A549 (cell line): ENCODE measurements around the gene EXPH5. TPM values are rescaled to one million over a fixed set of nuclear protein-coding genes. Genes with fewer than 3 reads are reported as not detected.
A peak's percentile ranks its signal among the peaks of the same experiment; 100 is the strongest.

Experiments
- ATAC-seq, 2 experiments: fragments of 200-7000 bp in 1 of 2; fragments of >200 bp in 1 of 2; cut with Nextera tagmentation in 1 of 2; cut with Tn5 transposase in 1 of 2; 3 replicates each; pipeline versions ENCODE4 v1.8.0 to v1.9.1; 2018 to 2020; ENCODE audit warnings: mild to moderate bottlenecking in 1 of 2, moderate library complexity in 1 of 2
- CTCF ChIA-PET: fragments of 300-600 bp; sonication (Branson Sonifier 250); formaldehyde crosslinking; extraction: SDS; loops from one replicate; lab custom pipeline; 2021; ENCODE audit warnings: antibody characterized with exemption, inconsistent platforms; lab: Yijun Ruan, JAX
- POLR2A ChIA-PET: fragments of 350-600 bp; formaldehyde crosslinking; extraction: SDS; loops from one replicate; lab custom pipeline; 2021; ENCODE audit warnings: antibody characterized with exemption, inconsistent platforms; lab: Yijun Ruan, JAX
- DNase-seq, 2 experiments: peaks; one replicate each; pipeline versions ENCODE4 v3.0.0 to v3.0.0-alpha.2; 2011 to 2016; ENCODE audit warnings: low read depth in 1 of 2, low spot score in 1 of 2
- FAIRE-seq: peaks from 2 replicates; lab custom pipeline; 2011; peaks lifted over from hg19 to GRCh38; lab: Jason Lieb, UNC
- H3K27ac ChIP-seq, 2 experiments: fragments of >200 bp; sonication (Bioruptor Twin); formaldehyde crosslinking; 3 replicates each; pipeline ENCODE4 v1.5.1; 2016 to 2017
- H3K4me1 ChIP-seq: fragments of >200 bp; sonication (Bioruptor Twin); formaldehyde crosslinking; 3 replicates; pipeline ENCODE4 v1.6.1; 2016
- H3K4me2 ChIP-seq: fragments of >200 bp; sonication (Bioruptor Twin); formaldehyde crosslinking; 3 replicates; pipeline ENCODE4 v1.6.1; 2016
- H3K4me3 ChIP-seq: fragments of >200 bp; sonication (Bioruptor Twin); formaldehyde crosslinking; 3 replicates; pipeline ENCODE4 v1.5.1; 2016
- H3K9me3 ChIP-seq: fragments of >200 bp; sonication (Bioruptor Twin); formaldehyde crosslinking; 3 replicates; pipeline ENCODE4 v1.6.1; 2016
- BHLHE40 ChIP-seq: IDR thresholded peaks from 2 replicates; pipeline ENCODE4 v1.6.1; 2012; ENCODE audit warnings: low read depth, low read length, inconsistent platforms
- CBX8 ChIP-seq: fragments of 200-600 bp; sonication (generic); IDR thresholded peaks from 2 replicates; pipeline ENCODE4 v1.6.1; 2016
- CHD4 ChIP-seq: fragments of 200-600 bp; sonication (generic); IDR thresholded peaks from 2 replicates; pipeline ENCODE4 v1.6.1; 2016; ENCODE audit warnings: antibody characterized with exemption, mild to moderate bottlenecking, borderline replicate concordance
- EHF ChIP-seq: fragments of 250-450 bp; sonication (Bioruptor Pico); IDR thresholded peaks from 2 replicates; pipeline ENCODE4 v1.5.0; 2020; ENCODE audit warnings: mild to moderate bottlenecking
- EHMT2 ChIP-seq: fragments of 200-600 bp; sonication (generic); IDR thresholded peaks from 2 replicates; pipeline ENCODE4 v1.6.1; 2016; ENCODE audit warnings: antibody characterized with exemption, low read depth, mild to moderate bottlenecking, moderate library complexity
- EP300 ChIP-seq, 2 experiments: fragments of >200 bp; sonication (Bioruptor Twin); formaldehyde crosslinking; IDR thresholded peaks; 2 replicates in 1 of 2; 3 replicates in 1 of 2; pipeline ENCODE4 v1.6.1; 2016 to 2017
- FOSL2 ChIP-seq, 2 experiments: fragments of 450-650 bp in 1 of 2; fragments of >200 bp in 1 of 2; sonication (Bioruptor Twin) in 1 of 2; formaldehyde crosslinking; IDR thresholded peaks; 2 replicates each; pipeline versions ENCODE4 v1.5.0 to v1.6.1; 2016 to 2020; ENCODE audit warnings: mild to moderate bottlenecking in 1 of 2, moderate library complexity in 1 of 2
- FOXS1 ChIP-seq: fragments of 250-450 bp; sonication (Bioruptor Pico); IDR thresholded peaks from 2 replicates; pipeline ENCODE4 v1.5.0; 2020; ENCODE audit warnings: mild to moderate bottlenecking, moderate library complexity
- GATA3 ChIP-seq: IDR thresholded peaks from 2 replicates; pipeline ENCODE4 v1.6.1; 2012; ENCODE audit warnings: borderline replicate concordance
- HDAC2 ChIP-seq: fragments of 200-600 bp; sonication (generic); IDR thresholded peaks from 2 replicates; pipeline ENCODE4 v1.6.1; 2016
- HEYL ChIP-seq: fragments of 250-450 bp; sonication (Bioruptor Pico); IDR thresholded peaks from 2 replicates; pipeline ENCODE4 v1.8.0; 2021; ENCODE audit warnings: mild to moderate bottlenecking, moderate library complexity
- HOXA7 ChIP-seq: fragments of 250-450 bp; sonication (Bioruptor Pico); IDR thresholded peaks from 2 replicates; pipeline ENCODE4 v1.5.0; 2020; ENCODE audit warnings: mild to moderate bottlenecking, moderate library complexity
- HOXB13 ChIP-seq: fragments of 250-450 bp; sonication (Bioruptor Pico); IDR thresholded peaks from 2 replicates; pipeline ENCODE4 v1.5.0; 2020; ENCODE audit warnings: low read depth, mild to moderate bottlenecking, moderate library complexity
- HOXB5 ChIP-seq: fragments of 250-450 bp; sonication (Bioruptor Pico); IDR thresholded peaks from 2 replicates; pipeline ENCODE4 v1.5.0; 2020; ENCODE audit warnings: mild to moderate bottlenecking, moderate library complexity
- JUN ChIP-seq, 2 experiments: fragments of >200 bp; sonication (Bioruptor Twin); formaldehyde crosslinking; IDR thresholded peaks; 2 replicates in 1 of 2; 3 replicates in 1 of 2; pipeline ENCODE4 v1.6.1; 2016 to 2017
- KDM1A ChIP-seq: fragments of 200-600 bp; sonication (generic); IDR thresholded peaks from 2 replicates; pipeline ENCODE4 v1.6.1; 2016; ENCODE audit warnings: low read depth, mild to moderate bottlenecking
- MAFK ChIP-seq: fragments of 450-650 bp; IDR thresholded peaks from 2 replicates; pipeline ENCODE4 v1.6.1; 2014; ENCODE audit not compliant: partially characterized antibody
- MYC ChIP-seq: IDR thresholded peaks from 2 replicates; pipeline ENCODE4 v1.6.1; 2012; ENCODE audit warnings: mild to moderate bottlenecking, inconsistent platforms, low read length, improper control_type of control experiment, borderline replicate concordance
- NFE2L2 ChIP-seq: fragments of 150-350 bp; conservative IDR thresholded peaks from 2 replicates; pipeline ENCODE4 v1.6.1; 2014; ENCODE audit warnings: low read length
- NPAS2 ChIP-seq: fragments of 250-450 bp; sonication (Bioruptor Pico); IDR thresholded peaks from 2 replicates; pipeline ENCODE4 v1.8.0; 2022; ENCODE audit warnings: mild to moderate bottlenecking, moderate library complexity, borderline replicate concordance
- NR3C1 ChIP-seq: fragments of >200 bp; sonication (Bioruptor Twin); formaldehyde crosslinking; IDR thresholded peaks from 3 replicates; pipeline ENCODE4 v1.6.1; 2017
- POLR2A ChIP-seq: IDR thresholded peaks from 2 replicates; pipeline ENCODE4 v1.6.1; 2012; ENCODE audit warnings: mild to moderate bottlenecking, low read length
- POLR2AphosphoS2 ChIP-seq: conservative IDR thresholded peaks from 2 replicates; pipeline ENCODE4 v1.6.1; 2012; ENCODE audit warnings: low read length, improper control_type of control experiment, inconsistent platforms
- RAD21 ChIP-seq, 2 experiments: fragments of >200 bp in 1 of 2; sonication (Bioruptor Twin) in 1 of 2; formaldehyde crosslinking in 1 of 2; IDR thresholded peaks in 1 of 2; conservative IDR thresholded peaks in 1 of 2; 2 replicates in 1 of 2; 3 replicates in 1 of 2; pipeline ENCODE4 v1.6.1; 2012 to 2018; ENCODE audit warnings: inconsistent platforms in 1 of 2
- RARB ChIP-seq: fragments of 250-450 bp; sonication (Bioruptor Pico); IDR thresholded peaks from 2 replicates; pipeline ENCODE4 v1.8.0; 2021; ENCODE audit warnings: mild to moderate bottlenecking, moderate library complexity
- RFX5 ChIP-seq: fragments of 450-650 bp; IDR thresholded peaks from 2 replicates; pipeline ENCODE4 v1.7.1; 2014; ENCODE audit warnings: antibody characterized with exemption, mild to moderate bottlenecking, moderate library complexity
- SMC3 ChIP-seq: fragments of >200 bp; sonication (Bioruptor Twin); formaldehyde crosslinking; IDR thresholded peaks from 3 replicates; pipeline ENCODE4 v1.6.1; 2018; ENCODE audit warnings: inconsistent platforms
- SREBF2 ChIP-seq: fragments of 450-650 bp; IDR thresholded peaks from 2 replicates; pipeline ENCODE4 v1.6.1; 2014; ENCODE audit warnings: mild to moderate bottlenecking, moderate library complexity
- ZC3H11A ChIP-seq: fragments of 450-650 bp; IDR thresholded peaks from 2 replicates; pipeline ENCODE4 v1.6.1; 2014; ENCODE audit warnings: antibody characterized with exemption, mild to moderate bottlenecking
- WGBS: methylation state at CpG from one replicate; pipeline ENCODE4 v1.1.6; 2017; ENCODE audit errors: missing lambda C conversion rate; 5-methylcytosine and 5-hydroxymethylcytosine counted together
- polyA plus RNA-seq, 4 experiments: library from polyadenylated mRNA; depleted of rRNA in 3 of 4; stranded (reverse); fragments of >200 nt; fragmentation: RNase III in 1 of 4; extraction: RNeasy Plus Mini Kit Qiagen cat#74134 plus additional on column Dnase treatment in 1 of 4; gene quantifications; 2 replicates in 3 of 4; 3 replicates in 1 of 4; pipeline ENCODE4 v1.2.3, GENCODE V29; 2011 to 2017
- TF ChIP-seq, protein P1 (sequence below): IDR thresholded peaks from 2 replicates; pipeline ENCODE4 v1.6.1; 2012
- TF ChIP-seq, protein P2 (sequence below): IDR thresholded peaks from 2 replicates; pipeline ENCODE4 v1.6.1; 2012; ENCODE audit warnings: low read depth, borderline replicate concordance
- TF ChIP-seq, protein P3 (sequence below): IDR thresholded peaks from 2 replicates; pipeline ENCODE4 v1.6.1; 2012
- TF ChIP-seq, protein P4 (sequence below): fragments of 150-350 bp; IDR thresholded peaks from 2 replicates; pipeline ENCODE4 v1.6.1; 2014; ENCODE audit warnings: low read depth, mild to moderate bottlenecking, low read length
- TF ChIP-seq, protein P5 (sequence below): fragments of >200 bp; sonication (Bioruptor Twin); formaldehyde crosslinking; IDR thresholded peaks from 3 replicates; pipeline ENCODE4 v1.6.1; 2016

Gene EXPH5
- polyA plus RNA-seq, 2 of the 4 experiments (the other 2 are of a cell fraction): 0.01 to 0.37 TPM

DNA sequence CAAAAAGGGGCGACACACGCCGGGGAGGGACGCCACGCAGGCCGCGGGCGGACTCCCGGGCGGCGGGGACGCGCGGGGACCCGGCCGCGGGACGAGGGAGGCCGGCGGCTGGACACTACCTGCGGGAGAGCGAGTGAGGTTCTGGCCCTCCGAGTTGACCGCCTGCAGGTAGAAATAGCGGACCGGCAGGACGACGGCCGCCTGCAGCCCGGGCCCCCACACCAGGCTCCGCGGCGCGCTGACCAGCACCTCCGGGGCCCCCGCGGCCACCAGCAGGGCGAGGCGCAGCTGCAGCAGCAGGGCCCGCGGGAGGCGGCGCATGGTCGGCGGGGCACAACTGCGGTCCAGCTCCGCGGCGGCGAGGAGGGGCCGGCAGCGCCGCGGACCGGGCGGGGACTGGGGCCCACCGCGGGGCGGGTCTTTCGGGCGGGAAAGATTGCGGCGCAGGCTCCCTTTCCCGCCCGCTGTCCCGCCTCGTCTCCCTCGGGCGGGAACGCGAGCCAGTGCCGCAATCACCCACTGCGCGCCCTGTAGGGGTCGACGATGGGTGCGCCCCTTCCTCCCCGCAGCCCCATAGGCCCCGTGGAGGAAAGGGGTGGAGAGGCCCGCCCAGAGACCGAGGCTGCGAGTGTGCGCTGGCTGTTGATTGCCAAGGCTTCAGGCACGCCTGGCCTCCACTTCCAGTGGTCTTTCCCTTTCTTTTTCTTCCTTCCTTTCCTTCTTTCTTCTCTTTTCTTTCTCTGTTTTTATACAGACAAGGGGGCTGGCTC is 95.3 kb downstream of the EXPH5 start, which contains the start of gene POGLUT3 (continued):
- peak in 1 of 2 experiments; percentile 22; a peak in 1 of 5 replicates for TF ChIP-seq JUN (IDR thresholded peaks at IDR 0.05)
- no peak for TF ChIP-seq ZC3H11A

DNA sequence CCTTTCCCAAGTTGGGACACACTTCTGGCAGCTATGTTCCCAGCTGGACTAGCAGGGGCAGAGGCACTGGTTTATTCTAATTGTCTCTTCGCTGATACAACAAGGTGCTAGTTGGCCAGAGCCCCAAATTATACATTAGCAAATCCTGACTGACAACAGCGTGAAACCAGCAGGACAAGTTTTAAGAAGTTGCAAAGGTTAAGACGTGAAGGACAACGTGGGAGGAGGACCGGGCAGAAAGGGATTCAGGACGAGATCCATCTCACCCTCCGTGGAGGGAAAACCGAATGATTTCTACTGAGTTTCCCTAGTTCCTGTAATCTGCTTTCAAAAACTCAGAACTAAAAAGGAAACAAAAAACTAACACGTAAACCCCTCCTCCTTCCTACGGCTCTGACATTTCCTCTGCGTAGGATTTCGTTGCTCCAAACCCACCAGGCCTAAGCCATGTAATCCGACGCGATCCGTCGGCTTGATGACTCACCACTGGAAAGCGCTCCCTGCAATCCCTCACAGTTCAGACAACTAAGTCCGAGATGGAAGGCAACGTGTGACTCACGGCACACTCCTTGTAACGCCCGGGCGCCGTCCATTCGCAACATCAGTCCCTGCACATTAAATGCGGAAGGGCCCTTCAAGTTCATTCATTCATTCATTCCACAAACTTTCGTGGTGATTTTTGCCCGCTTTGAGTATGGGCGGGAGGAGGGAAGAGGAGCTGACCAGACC is 96.1 kb downstream of the EXPH5 start:
- ATAC-seq: peak; percentile 97 to 98
- Histone ChIP-seq H3K4me3 (peak overlapping the region; percentile 75), H3K4me2 (peak overlapping the region; percentile 76), H3K4me1 (no peaks in the 10 kb centered on the region), H3K9me3 (no peaks in the 10 kb centered on the region), H3K27ac (peak overlapping the region; percentile 88 to 95)
- WGBS: 14% methylated on average over 17 of the region's 30 CpGs
- DNase-seq: peak; percentile 82 to 88
- POLR2A ChIA-PET: interaction anchor here (1.7 kb wide), 1 partner anchor 167 kb away, joined by 4 read pairs; the partner anchor contains the start of gene DDX10
- CTCF ChIA-PET: interaction anchor here (0.8 to 1.2 kb wide), 2 partner anchors 10 to 147 kb away, joined by 3 to 4 read pairs; no protein-coding TSS in a partner anchor
- 0 out of 2 replicates have a peak, but pooled peaks have one; percentile 47 for TF ChIP-seq CBX8
- no peak for TF ChIP-seq RAD21 (conservative IDR thresholded peaks at IDR 0.05 in 1 of 2, IDR thresholded peaks at IDR 0.05 in 1 of 2)
- peak in 1 of 2 experiments; percentile 30; a peak in 1 of 5 replicates for TF ChIP-seq JUN (IDR thresholded peaks at IDR 0.05)
- TF ChIP-seq NPAS2: no peak
- peak; percentile 72 for TF ChIP-seq FOSL2 (IDR thresholded peaks at IDR 0.05)
- TF ChIP-seq FOSL2 (CRISPR knock-in tag; IDR thresholded peaks at IDR 0.05): peak; percentile 99
- no peak for TF ChIP-seq HOXB13 (CRISPR knock-in tag)
- TF ChIP-seq EP300 (IDR thresholded peaks at IDR 0.05): no peak
- TF ChIP-seq, protein P1, sequence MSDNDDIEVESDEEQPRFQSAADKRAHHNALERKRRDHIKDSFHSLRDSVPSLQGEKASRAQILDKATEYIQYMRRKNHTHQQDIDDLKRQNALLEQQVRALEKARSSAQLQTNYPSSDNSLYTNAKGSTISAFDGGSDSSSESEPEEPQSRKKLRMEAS: peak; percentile 67
- no peak for TF ChIP-seq SMC3
- TF ChIP-seq GATA3: no peak
- no peak for TF ChIP-seq CHD4
- TF ChIP-seq POLR2AphosphoS2: no peak
- peak; percentile 70 for TF ChIP-seq POLR2A
- TF ChIP-seq SREBF2: no peak
- no peak for TF ChIP-seq MYC
- no peak for TF ChIP-seq HDAC2
- no peak for TF ChIP-seq HOXA7 (CRISPR knock-in tag)
- TF ChIP-seq RARB (CRISPR knock-in tag): no peak
- no peak for TF ChIP-seq NFE2L2
- no peak for TF ChIP-seq HOXB5 (CRISPR knock-in tag)
- TF ChIP-seq, protein P2, sequence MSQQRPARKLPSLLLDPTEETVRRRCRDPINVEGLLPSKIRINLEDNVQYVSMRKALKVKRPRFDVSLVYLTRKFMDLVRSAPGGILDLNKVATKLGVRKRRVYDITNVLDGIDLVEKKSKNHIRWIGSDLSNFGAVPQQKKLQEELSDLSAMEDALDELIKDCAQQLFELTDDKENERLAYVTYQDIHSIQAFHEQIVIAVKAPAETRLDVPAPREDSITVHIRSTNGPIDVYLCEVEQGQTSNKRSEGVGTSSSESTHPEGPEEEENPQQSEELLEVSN: peak; percentile 25; the same call in 1 of the 2 replicates
- TF ChIP-seq, protein P3, sequence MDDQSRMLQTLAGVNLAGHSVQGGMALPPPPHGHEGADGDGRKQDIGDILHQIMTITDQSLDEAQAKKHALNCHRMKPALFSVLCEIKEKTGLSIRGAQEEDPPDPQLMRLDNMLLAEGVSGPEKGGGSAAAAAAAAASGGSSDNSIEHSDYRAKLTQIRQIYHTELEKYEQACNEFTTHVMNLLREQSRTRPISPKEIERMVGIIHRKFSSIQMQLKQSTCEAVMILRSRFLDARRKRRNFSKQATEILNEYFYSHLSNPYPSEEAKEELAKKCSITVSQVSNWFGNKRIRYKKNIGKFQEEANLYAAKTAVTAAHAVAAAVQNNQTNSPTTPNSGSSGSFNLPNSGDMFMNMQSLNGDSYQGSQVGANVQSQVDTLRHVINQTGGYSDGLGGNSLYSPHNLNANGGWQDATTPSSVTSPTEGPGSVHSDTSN: no peak
- TF ChIP-seq EHMT2: no peak
- TF ChIP-seq MAFK: no peak
- no peak for TF ChIP-seq BHLHE40
- TF ChIP-seq, protein P4, sequence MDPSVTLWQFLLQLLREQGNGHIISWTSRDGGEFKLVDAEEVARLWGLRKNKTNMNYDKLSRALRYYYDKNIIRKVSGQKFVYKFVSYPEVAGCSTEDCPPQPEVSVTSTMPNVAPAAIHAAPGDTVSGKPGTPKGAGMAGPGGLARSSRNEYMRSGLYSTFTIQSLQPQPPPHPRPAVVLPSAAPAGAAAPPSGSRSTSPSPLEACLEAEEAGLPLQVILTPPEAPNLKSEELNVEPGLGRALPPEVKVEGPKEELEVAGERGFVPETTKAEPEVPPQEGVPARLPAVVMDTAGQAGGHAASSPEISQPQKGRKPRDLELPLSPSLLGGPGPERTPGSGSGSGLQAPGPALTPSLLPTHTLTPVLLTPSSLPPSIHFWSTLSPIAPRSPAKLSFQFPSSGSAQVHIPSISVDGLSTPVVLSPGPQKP: no peak
- TF ChIP-seq EHF: no peak
- TF ChIP-seq FOXS1 (CRISPR knock-in tag): no peak
- TF ChIP-seq KDM1A: no peak
- TF ChIP-seq, protein P5, sequence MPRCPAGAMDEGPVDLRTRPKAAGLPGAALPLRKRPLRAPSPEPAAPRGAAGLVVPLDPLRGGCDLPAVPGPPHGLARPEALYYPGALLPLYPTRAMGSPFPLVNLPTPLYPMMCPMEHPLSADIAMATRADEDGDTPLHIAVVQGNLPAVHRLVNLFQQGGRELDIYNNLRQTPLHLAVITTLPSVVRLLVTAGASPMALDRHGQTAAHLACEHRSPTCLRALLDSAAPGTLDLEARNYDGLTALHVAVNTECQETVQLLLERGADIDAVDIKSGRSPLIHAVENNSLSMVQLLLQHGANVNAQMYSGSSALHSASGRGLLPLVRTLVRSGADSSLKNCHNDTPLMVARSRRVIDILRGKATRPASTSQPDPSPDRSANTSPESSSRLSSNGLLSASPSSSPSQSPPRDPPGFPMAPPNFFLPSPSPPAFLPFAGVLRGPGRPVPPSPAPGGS: 0 out of 3 replicates have a peak, but pooled peaks have one; percentile 20
- no peak for TF ChIP-seq NR3C1
- TF ChIP-seq HEYL (CRISPR knock-in tag): no peak
- TF ChIP-seq RFX5: no peak
- FAIRE-seq: no peak
